Gastroesophageal sphincter (tissue), 4 donors: ENCODE measurements around the gene HOXA1. TPM values are rescaled to one million over a fixed set of nuclear protein-coding genes. Genes with fewer than 3 reads are reported as not detected.

Source experiments
- ATAC-seq: fragments of 150-250 bp; one replicate; pipeline ENCODE4 v1.9.1; 2016; ENCODE audit warnings: mild to moderate bottlenecking, moderate library complexity
- H3K27ac ChIP-seq, 4 donors: fragments of 200-600 bp; sonication (generic) in 3 of 4; 1 replicate in 3 of 4; 2 replicates in 1 of 4; pipeline ENCODE4 v1.5.1; 2016 to 2019
- H3K27me3 ChIP-seq: fragments of 200-600 bp; sonication (generic); one replicate; pipeline ENCODE4 v1.5.1; 2019
- H3K36me3 ChIP-seq, 2 donors: fragments of 200-600 bp; sonication (generic); one replicate each; pipeline ENCODE4 v1.5.1; 2019; ENCODE audit warnings: control low read depth in 1 of 2
- H3K4me1 ChIP-seq, 3 donors: fragments of 200-600 bp; sonication (generic); 1 replicate in 2 of 3; 2 replicates in 1 of 3; pipeline ENCODE4 v1.5.1; 2016 to 2019; ENCODE audit warnings: control low read depth in 2 of 3
- H3K4me3 ChIP-seq, 2 donors: fragments of 200-600 bp; sonication (generic); one replicate each; pipeline ENCODE4 v1.5.1; 2019; ENCODE audit warnings: mild to moderate bottlenecking in 1 of 2, moderate library complexity in 1 of 2
- H3K9me3 ChIP-seq, 3 donors: fragments of 200-600 bp; sonication (generic); one replicate each; pipeline ENCODE4 v1.5.1; 2017 to 2019; ENCODE audit warnings: control low read depth in 2 of 3
- CTCF ChIP-seq, 4 experiments: fragments of 200-600 bp in 2 of 4; fragments of 450-650 bp in 2 of 4; sonication (generic) in 1 of 4; IDR thresholded peaks; one replicate each; pipeline ENCODE4 v1.5.1; 2017 to 2019; ENCODE audit warnings: antibody characterized with exemption in 4 of 4, mild to moderate bottlenecking in 2 of 4, moderate library complexity in 2 of 4
- EP300 ChIP-seq: sonication (generic); formaldehyde crosslinking; IDR thresholded peaks from one replicate; pipeline ENCODE4 v1.6.1; 2017; ENCODE audit warnings: antibody characterized with exemption, mild to moderate bottlenecking
- POLR2A ChIP-seq, 2 donors: fragments of 450-650 bp; IDR thresholded peaks; one replicate each; pipeline ENCODE4 v1.6.1; 2017; ENCODE audit warnings: antibody characterized with exemption in 2 of 2, mild to moderate bottlenecking in 2 of 2, moderate library complexity in 1 of 2
- POLR2AphosphoS5 ChIP-seq: sonication (generic); formaldehyde crosslinking; IDR thresholded peaks from one replicate; pipeline ENCODE4 v1.6.1; 2017; ENCODE audit warnings: antibody characterized with exemption
- WGBS, 2 donors: methylation state at CpG; one replicate each; pipeline ENCODE4 v1.1.5; 2018; ENCODE audit warnings: low coverage in 1 of 2; 5-methylcytosine and 5-hydroxymethylcytosine counted together
- total RNA-seq, 4 donors: library from RNA; depleted of rRNA; stranded (reverse); fragments of >200 nt; gene quantifications; one replicate each; pipeline ENCODE4 v1.1.0, GENCODE V29; 2016

Gene HOXA1
- total RNA-seq, 4 donors from 2014 or later = 0.23 to 2.3 (median 0.27) TPM; not detected in 1

DNA sequence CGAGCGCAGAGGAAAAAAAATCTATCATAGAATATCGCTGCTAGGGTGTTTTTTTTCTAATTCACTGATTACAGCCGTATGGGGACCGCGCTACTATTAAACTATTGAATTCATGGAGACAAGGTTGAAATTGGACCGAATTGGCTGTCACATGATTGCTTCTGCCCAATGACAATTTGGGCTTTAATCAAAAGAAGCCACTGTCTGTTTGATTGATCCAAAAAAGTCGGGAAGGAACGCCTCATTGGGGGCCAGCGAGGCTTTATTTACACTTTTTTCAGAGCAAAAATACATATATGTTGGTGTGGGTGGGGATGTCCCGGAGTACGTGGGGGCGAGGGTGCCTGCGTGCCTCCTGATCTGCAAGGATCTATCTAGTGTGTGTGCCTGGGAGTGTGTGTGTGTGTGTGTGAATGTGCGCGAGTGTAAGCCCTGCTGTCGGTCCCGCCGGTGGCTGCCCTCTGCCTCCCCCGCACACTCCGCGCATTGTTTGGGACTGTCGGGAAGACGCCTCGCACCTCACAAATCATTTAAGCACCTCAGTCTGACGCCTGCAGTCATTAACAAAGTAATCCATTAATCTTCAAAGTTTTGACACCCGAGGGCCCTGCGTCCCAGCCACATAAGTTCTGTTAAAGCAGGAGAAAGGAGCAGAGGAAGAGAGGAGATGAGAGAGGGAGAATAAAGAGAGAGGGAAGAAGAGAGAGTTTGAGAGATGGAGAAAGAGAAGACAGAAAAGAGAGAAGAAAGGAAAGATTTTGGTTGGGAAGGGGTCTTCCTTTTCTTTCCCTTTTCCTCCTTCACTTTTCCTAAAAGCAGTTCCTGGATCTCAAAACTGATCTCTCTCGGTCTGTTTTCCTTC is 7.0 kb upstream of the HOXA1 start, which contains the start of gene HOXA2:
Gene HOXA2 (minus strand): TSS at position 103 of the 862 bp plus-strand sequence. CDS start 183 bp downstream, outside the sequence.
- Histone ChIP-seq H3K27me3 (no peaks in the 10 kb centered on the region), H3K36me3 (no peaks in the 10 kb centered on the region), H3K9me3 (no peaks in the 10 kb centered on the region), H3K4me1 (peaks cover 0 to 64% (median 4%) of the 10 kb centered on the region in 3 donors), H3K4me3 (peak within 1 kb of the TSS; percentile 48 to 96), H3K27ac (peak within 1 kb of the TSS; percentile 94 to 99 (median 98))
- peak; percentile 90 for TF ChIP-seq POLR2AphosphoS5
- no peak for TF ChIP-seq EP300
- TF ChIP-seq CTCF (IDR thresholded peaks at IDR 0.05) = no peak
- TF ChIP-seq POLR2A (IDR thresholded peaks at IDR 0.05) = peak in 1 of 2 donors; percentile 58
- peak; percentile 56 for ATAC-seq
- WGBS, 2 donors = 1 to 2% methylated on average over 23 to 27 of the region's 29 CpGs

DNA sequence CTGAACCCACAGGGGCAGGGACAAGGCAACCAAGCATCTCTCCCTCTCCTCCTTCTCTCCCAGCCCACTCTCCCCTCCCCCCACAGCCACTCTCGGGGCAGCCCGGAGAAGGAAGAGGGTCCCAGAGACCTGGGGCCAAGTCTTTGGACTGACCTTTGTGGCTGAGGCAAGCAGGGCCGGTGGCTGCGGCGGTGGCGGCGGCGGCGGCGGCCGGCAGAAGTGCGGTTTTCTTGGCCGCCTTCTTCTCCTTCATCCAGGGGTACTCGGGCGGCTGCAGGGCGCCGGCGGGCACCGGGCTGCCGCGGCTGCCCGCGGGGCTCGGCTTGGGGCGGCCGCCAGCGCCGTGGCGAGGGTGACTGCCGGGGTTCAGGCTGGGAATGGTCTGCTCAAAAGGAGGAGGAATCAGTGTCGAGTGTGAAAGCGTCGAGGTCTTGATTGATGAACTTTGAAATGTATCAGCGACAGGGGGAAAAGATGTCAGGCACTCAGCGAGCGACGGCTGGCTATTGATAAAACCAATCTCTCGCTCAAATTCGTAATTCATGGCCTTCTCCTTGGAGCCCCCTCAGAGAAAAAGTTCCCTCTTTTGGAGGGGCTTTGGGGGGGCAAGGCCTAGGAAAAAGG is 6.3 kb upstream of the HOXA1 start:
- Histone ChIP-seq H3K4me3 (peak overlapping the region; percentile 48 to 96), H3K4me1 (peaks cover 0 to 69% (median 4%) of the 10 kb centered on the region in 3 donors)
- 0% methylated on average over 2 to 4 of the region's 39 CpGs for WGBS, 2 donors

GRCh38 chr7:27101171-27101956 is 5.6 kb upstream of the HOXA1 start:
- peaks cover 0 to 62% (median 4%) of the 10 kb centered on the region in 3 donors for H3K4me1 ChIP-seq
- TF ChIP-seq POLR2A (IDR thresholded peaks at IDR 0.05) (peak in 1 of 2 donors; percentile 4), POLR2AphosphoS5 (peak; percentile 76), CTCF (IDR thresholded peaks at IDR 0.05) (no peak), EP300 (no peak)
- H3K9me3 ChIP-seq = no peaks in the 10 kb centered on the region
- peak overlapping the region; percentile 48 to 96 for H3K4me3 ChIP-seq
- peak overlapping the region; percentile 94 to 99 (median 98) for H3K27ac ChIP-seq
- ATAC-seq = no peak
- WGBS, 2 donors = 0 to 6% methylated on average over 10 to 15 of the region's 25 CpGs
- no peaks in the 10 kb centered on the region for H3K27me3 ChIP-seq
- H3K36me3 ChIP-seq = no peaks in the 10 kb centered on the region

More for the DNA sequence above, 6.3 kb upstream of the HOXA1 start:
- Histone ChIP-seq H3K27me3 (no peaks in the 10 kb centered on the region), H3K9me3 (no peaks in the 10 kb centered on the region), H3K36me3 (no peaks in the 10 kb centered on the region), H3K27ac (peak overlapping the region; percentile 94 to 99 (median 98))
- no peak for TF ChIP-seq EP300
- TF ChIP-seq CTCF (IDR thresholded peaks at IDR 0.05) = no peak
- TF ChIP-seq POLR2AphosphoS5 = no peak
- TF ChIP-seq POLR2A (IDR thresholded peaks at IDR 0.05) = no peak
- ATAC-seq = no peak

GRCh38 chr7:27100694-27101170 is 4.9 kb upstream of the HOXA1 start:
- WGBS, 2 donors = 6 to 7% methylated on average over 8 of the region's 8 CpGs
- no peak for ATAC-seq
- peak overlapping the region; percentile 94 to 99 (median 98) for H3K27ac ChIP-seq
- peak overlapping the region; percentile 48 to 96 for H3K4me3 ChIP-seq
- no peaks in the 10 kb centered on the region for H3K36me3 ChIP-seq
- no peaks in the 10 kb centered on the region for H3K27me3 ChIP-seq
- peak in 1 of 2 donors; percentile 4 for TF ChIP-seq POLR2A (IDR thresholded peaks at IDR 0.05)
- no peak for TF ChIP-seq CTCF (IDR thresholded peaks at IDR 0.05)
- H3K9me3 ChIP-seq = no peaks in the 10 kb centered on the region
- peaks cover 0 to 56% (median 4%) of the 10 kb centered on the region in 3 donors for H3K4me1 ChIP-seq
